ENCODE results near the gene CRY1.

- no peak for TF ChIP-seq RXRA (IDR thresholded peaks at IDR 0.05; ENCODE audit: borderline replicate concordance, low read depth)
- TF ChIP-seq RFX5 (IDR thresholded peaks at IDR 0.05; ENCODE audit: low read length), result no peak
- TF ChIP-seq CTCF (IDR thresholded peaks at IDR 0.05), result no peak
- no peak for TF ChIP-seq PBX3 (IDR thresholded peaks at IDR 0.05)
- TF ChIP-seq EP300 (IDR thresholded peaks at IDR 0.05; ENCODE audit: borderline replicate concordance in 1 of 2, low read depth in 1 of 2, low read length in 1 of 2), result no peak
- no peak for TF ChIP-seq JUND (IDR thresholded peaks at IDR 0.05)
- TF ChIP-seq REST (IDR thresholded peaks at IDR 0.05; ENCODE audit: low read depth, low read length), result no peak
- no peak for TF ChIP-seq RCOR1 (IDR thresholded peaks at IDR 0.05; ENCODE audit: low read length)
- no peak for TF ChIP-seq USF2 (IDR thresholded peaks at IDR 0.05; ENCODE audit: borderline replicate concordance, low read depth, low read length)
- no peak for TF ChIP-seq POLR2AphosphoS5 (IDR thresholded peaks at IDR 0.05; ENCODE audit: low read depth, low read length)
- no peak for TF ChIP-seq FOXM1 (IDR thresholded peaks at IDR 0.05; ENCODE audit: low read depth)
These were observed 29.2 kb upstream of the CRY1 start for GRCh38 chr12:107122452-107122958.
